Caki2 (cell line): ENCODE data around the gene PIK3R1. TPM values are rescaled to one million over a fixed set of nuclear protein-coding genes. Genes with fewer than 3 reads are reported as not detected.

Experiments used
- DNase-seq: peaks from one replicate; pipeline ENCODE4 v3.0.0-alpha.2; 2015; ENCODE audit warnings: low read depth
- in situ Hi-C: cut with HindIII; loops from 2 replicates; pipeline ENCODE4 v1.10.0; 2016; ENCODE audit warnings: low sequenced_read_pairs, low pct_unique_long_range_greater_than_20kb, mixed read lengths
- total RNA-seq: library from RNA; depleted of rRNA; stranded (reverse); fragments of >200 nt; shearing (Covaris generic); gene quantifications from 2 replicates; pipeline ENCODE4 v1.2.3, GENCODE V29; 2014; ENCODE audit warnings: low replicate concordance

PIK3R1 gene
- total RNA-seq, 1 experiment from 2014 or later = 18.0 TPM

GRCh38 chr5:68299105-68299504 is 83.5 kb downstream of the PIK3R1 start:
- in situ Hi-C loops = no loop called here
- no peak for DNase-seq

GRCh38 chr5:68299575-68299974 is 84.0 kb downstream of the PIK3R1 start:
- DNase-seq = no peak
- in situ Hi-C loops = no loop called here

GRCh38 chr5:68303038-68303738 is 87.6 kb downstream of the PIK3R1 start:
- no peak for DNase-seq
- in situ Hi-C loops = no loop called here

- in situ Hi-C loops = no loop called here
Observed at GRCh38 chr5:68303754-68304420, 88.3 kb downstream of the PIK3R1 start.

GRCh38 chr5:68304421-68305052 is 89.0 kb downstream of the PIK3R1 start:
- in situ Hi-C loops = no loop called here

More at GRCh38 chr5:68303754-68304420, 88.3 kb downstream of the PIK3R1 start:
- DNase-seq = no peak

GRCh38 chr5:68305223-68305870 is 89.8 kb downstream of the PIK3R1 start:
- in situ Hi-C loops = no loop called here
- DNase-seq = no peak

More at GRCh38 chr5:68304421-68305052, 89.0 kb downstream of the PIK3R1 start:
- DNase-seq = no peak

GRCh38 chr5:68306361-68307014 is 90.9 kb downstream of the PIK3R1 start:
- in situ Hi-C loops = no loop called here
- no peak for DNase-seq

GRCh38 chr5:68313336-68313735 is 97.8 kb downstream of the PIK3R1 start:
- DNase-seq = no peak
- in situ Hi-C loops = no loop called here

GRCh38 chr5:68314465-68314864 is 98.9 kb downstream of the PIK3R1 start:
- in situ Hi-C loops = no loop called here
- DNase-seq = no peak

- DNase-seq = peak; percentile 34
- in situ Hi-C loops = no loop called here
Observed at GRCh38 chr5:68315679-68316271, 100.2 kb downstream of the PIK3R1 start.

- no peak for DNase-seq
- in situ Hi-C loops = no loop called here
Observed at GRCh38 chr5:68316469-68316868, 100.9 kb downstream of the PIK3R1 start.

- in situ Hi-C loops = no loop called here
- no peak for DNase-seq
Observed at GRCh38 chr5:68317646-68318045, 102.1 kb downstream of the PIK3R1 start.

- DNase-seq = peak; percentile 91
- in situ Hi-C loops = no loop called here
Observed at GRCh38 chr5:68318955-68319705, 103.6 kb downstream of the PIK3R1 start.

- in situ Hi-C loops = no loop called here
Observed at GRCh38 chr5:68319706-68320412, 104.3 kb downstream of the PIK3R1 start.

GRCh38 chr5:68320413-68320986 is 104.9 kb downstream of the PIK3R1 start:
- DNase-seq = no peak
- in situ Hi-C loops = no loop called here

More at GRCh38 chr5:68319706-68320412, 104.3 kb downstream of the PIK3R1 start:
- peak; percentile 64 for DNase-seq

GRCh38 chr5:68325065-68325580 is 109.6 kb downstream of the PIK3R1 start:
- in situ Hi-C loops = no loop called here
- DNase-seq = no peak
